Activated naive CD4-positive, alpha-beta T cell treated with anti-CD3 and anti-CD28 coated beads, Interleukin-2, amount 50 U/mL, for 72 hours (primary cell): Measurements from ENCODE around the gene ASAP2. TPM values are rescaled to one million over a fixed set of nuclear protein-coding genes. Genes with fewer than 3 reads are reported as not detected.

Experiments
- ATAC-seq, 2 donors: fragments of 150-1000 bp; cut with Tn5 transposase; 2 replicates each; pipeline ENCODE4 v1.10.0; 2021; ENCODE audit warnings: mild to moderate bottlenecking in 2 of 2, moderate library complexity in 2 of 2
- DNase-seq, 2 donors: peaks; one replicate each; pipeline ENCODE4 v3.0.0; 2021 to 2022; ENCODE audit warnings: low spot score in 2 of 2
- H3K27ac Mint-ChIP-seq, 2 donors: one replicate each; pipeline ENCODE4 v1.8.0; 2022; ENCODE audit warnings: mild to moderate bottlenecking in 2 of 2, mixed read lengths in 2 of 2
- H3K36me3 Mint-ChIP-seq, 2 donors: one replicate each; pipeline ENCODE4 v1.8.0; 2022; ENCODE audit warnings: mixed read lengths in 2 of 2
- H3K9me3 Mint-ChIP-seq, 2 donors: one replicate each; pipeline ENCODE4 v1.8.0; 2022; ENCODE audit warnings: mixed read lengths in 2 of 2
- total RNA-seq, 2 donors: library from RNA; stranded (reverse); gene quantifications; one replicate each; pipeline ENCODE4 v1.2.3, GENCODE V29; 2022

The ASAP2 gene
- total RNA-seq, 2 donors from 2014 or later: 0.09 to 1.0 TPM

- Mint-ChIP-seq H3K9me3 (no peaks in the 10 kb centered on the region), H3K27ac (no peak overlapping the region), H3K36me3 (no peaks in the 10 kb centered on the region)
- no peak for ATAC-seq
- DNase-seq: no peak
Observed at GRCh38 chr2:9302755-9303154, 96.1 kb downstream of the ASAP2 start.

- H3K36me3 Mint-ChIP-seq: no peaks in the 10 kb centered on the region
- no peaks in the 10 kb centered on the region for H3K9me3 Mint-ChIP-seq
- no peak for ATAC-seq
- DNase-seq: no peak
- no peak overlapping the region for H3K27ac Mint-ChIP-seq
Observed at GRCh38 chr2:9303528-9304225, 97.1 kb downstream of the ASAP2 start.

- peak overlapping the region in 1 of 2 donors; percentile 9 for H3K27ac Mint-ChIP-seq
- DNase-seq (no peak), ATAC-seq (no peak)
- H3K9me3 Mint-ChIP-seq: no peaks in the 10 kb centered on the region
- no peaks in the 10 kb centered on the region for H3K36me3 Mint-ChIP-seq
Observed at GRCh38 chr2:9306911-9307310, 100.3 kb downstream of the ASAP2 start.

GRCh38 chr2:9307535-9307934 is 100.9 kb downstream of the ASAP2 start:
- H3K27ac Mint-ChIP-seq: no peak overlapping the region
- no peak for DNase-seq
- no peaks in the 10 kb centered on the region for H3K36me3 Mint-ChIP-seq
- H3K9me3 Mint-ChIP-seq: no peaks in the 10 kb centered on the region
- ATAC-seq: no peak

GRCh38 chr2:9308186-9308955 is 101.8 kb downstream of the ASAP2 start:
- H3K36me3 Mint-ChIP-seq: no peaks in the 10 kb centered on the region

GRCh38 chr2:9309147-9309546 is 102.5 kb downstream of the ASAP2 start:
- Mint-ChIP-seq H3K27ac (no peak overlapping the region), H3K9me3 (no peaks in the 10 kb centered on the region), H3K36me3 (no peaks in the 10 kb centered on the region)
- DNase-seq (no peak), ATAC-seq (no peak)

More at GRCh38 chr2:9308186-9308955, 101.8 kb downstream of the ASAP2 start:
- ATAC-seq (no peak), DNase-seq (no peak)
- Mint-ChIP-seq H3K9me3 (no peaks in the 10 kb centered on the region), H3K27ac (peak overlapping the region in 1 of 2 donors; percentile 51)

- no peak for ATAC-seq
- no peaks in the 10 kb centered on the region for H3K36me3 Mint-ChIP-seq
- H3K9me3 Mint-ChIP-seq: no peaks in the 10 kb centered on the region
- peak overlapping the region in 1 of 2 donors; percentile 20 for H3K27ac Mint-ChIP-seq
- no peak for DNase-seq
Observed at GRCh38 chr2:9310377-9310776, 103.8 kb downstream of the ASAP2 start.

- no peak for ATAC-seq
- H3K9me3 Mint-ChIP-seq: no peaks in the 10 kb centered on the region
Observed at GRCh38 chr2:9310798-9311197, 104.2 kb downstream of the ASAP2 start.

GRCh38 chr2:9311488-9311887 is 104.9 kb downstream of the ASAP2 start:
- no peak for ATAC-seq
- DNase-seq: no peak
- Mint-ChIP-seq H3K36me3 (no peaks in the 10 kb centered on the region), H3K27ac (no peak overlapping the region), H3K9me3 (no peaks in the 10 kb centered on the region)

More at GRCh38 chr2:9310798-9311197, 104.2 kb downstream of the ASAP2 start:
- no peaks in the 10 kb centered on the region for H3K36me3 Mint-ChIP-seq
- H3K27ac Mint-ChIP-seq: peak overlapping the region in 1 of 2 donors; percentile 20
- no peak for DNase-seq

GRCh38 chr2:9312591-9312990 is 106.0 kb downstream of the ASAP2 start:
- DNase-seq (no peak), ATAC-seq (no peak)
- Mint-ChIP-seq H3K9me3 (no peaks in the 10 kb centered on the region), H3K27ac (no peak overlapping the region), H3K36me3 (no peaks in the 10 kb centered on the region)

GRCh38 chr2:9313443-9313842 is 106.8 kb downstream of the ASAP2 start:
- ATAC-seq (no peak), DNase-seq (no peak)
- H3K36me3 Mint-ChIP-seq: no peaks in the 10 kb centered on the region
- no peaks in the 10 kb centered on the region for H3K9me3 Mint-ChIP-seq
- no peak overlapping the region for H3K27ac Mint-ChIP-seq

- ATAC-seq (no peak), DNase-seq (no peak)
- Mint-ChIP-seq H3K36me3 (no peaks in the 10 kb centered on the region), H3K27ac (no peak overlapping the region), H3K9me3 (no peaks in the 10 kb centered on the region)
Observed at GRCh38 chr2:9315280-9315847, 108.8 kb downstream of the ASAP2 start.

- DNase-seq (no peak), ATAC-seq (no peak)
- H3K27ac Mint-ChIP-seq: no peak overlapping the region
- no peaks in the 10 kb centered on the region for H3K9me3 Mint-ChIP-seq
- H3K36me3 Mint-ChIP-seq: no peaks in the 10 kb centered on the region
Observed at GRCh38 chr2:9317559-9317958, 110.9 kb downstream of the ASAP2 start.

GRCh38 chr2:9318461-9319337 is 112.1 kb downstream of the ASAP2 start:
- ATAC-seq (no peak), DNase-seq (no peak)
- Mint-ChIP-seq H3K27ac (peak overlapping the region in 1 of 2 donors; percentile 68), H3K9me3 (no peaks in the 10 kb centered on the region), H3K36me3 (no peaks in the 10 kb centered on the region)

GRCh38 chr2:9319338-9319715 is 112.7 kb downstream of the ASAP2 start:
- Mint-ChIP-seq H3K9me3 (no peaks in the 10 kb centered on the region), H3K27ac (peak overlapping the region in 1 of 2 donors; percentile 68), H3K36me3 (no peaks in the 10 kb centered on the region)
- ATAC-seq (no peak), DNase-seq (no peak)

GRCh38 chr2:9322576-9322975 is 116.0 kb downstream of the ASAP2 start:
- no peaks in the 10 kb centered on the region for H3K9me3 Mint-ChIP-seq
- ATAC-seq (no peak), DNase-seq (no peak)
- no peaks in the 10 kb centered on the region for H3K36me3 Mint-ChIP-seq
- H3K27ac Mint-ChIP-seq: no peak overlapping the region

- H3K27ac Mint-ChIP-seq: no peak overlapping the region
- H3K36me3 Mint-ChIP-seq: no peaks in the 10 kb centered on the region
- no peak for DNase-seq
- ATAC-seq: no peak
- H3K9me3 Mint-ChIP-seq: no peaks in the 10 kb centered on the region
Observed at GRCh38 chr2:9325428-9325827, 118.8 kb downstream of the ASAP2 start.
